RWPE1 (cell line): ENCODE measurements around the gene SPTBN1.
A peak's percentile ranks its signal among the peaks of the same experiment; 100 is the strongest.

ENCODE experiments used
- CTCF ChIA-PET: fragments of 350-600 bp; sonication (Branson Sonifier 250); formaldehyde crosslinking; extraction: SDS; loops from one replicate; lab custom pipeline; 2021; lab: Yijun Ruan, JAX
- POLR2A ChIA-PET: fragments of 400-600 bp; formaldehyde crosslinking; extraction: SDS; loops from one replicate; lab custom pipeline; 2020; ENCODE audit warnings: antibody characterized with exemption; ENCODE audit not compliant: low non-redundant PET; lab: Yijun Ruan, JAX
- DNase-seq: peaks from one replicate; pipeline ENCODE4 v3.0.0; 2012; ENCODE audit warnings: low spot score
- H3K27ac ChIP-seq: fragments of 450-650 bp; 2 replicates; pipeline ENCODE4 v1.5.1; 2017
- TF ChIP-seq, protein P1 (sequence below): fragments of 450-650 bp; conservative IDR thresholded peaks from 2 replicates; pipeline ENCODE4 v1.5.1; 2017; ENCODE audit warnings: low read depth, mild to moderate bottlenecking

SPTBN1 gene

DNA sequence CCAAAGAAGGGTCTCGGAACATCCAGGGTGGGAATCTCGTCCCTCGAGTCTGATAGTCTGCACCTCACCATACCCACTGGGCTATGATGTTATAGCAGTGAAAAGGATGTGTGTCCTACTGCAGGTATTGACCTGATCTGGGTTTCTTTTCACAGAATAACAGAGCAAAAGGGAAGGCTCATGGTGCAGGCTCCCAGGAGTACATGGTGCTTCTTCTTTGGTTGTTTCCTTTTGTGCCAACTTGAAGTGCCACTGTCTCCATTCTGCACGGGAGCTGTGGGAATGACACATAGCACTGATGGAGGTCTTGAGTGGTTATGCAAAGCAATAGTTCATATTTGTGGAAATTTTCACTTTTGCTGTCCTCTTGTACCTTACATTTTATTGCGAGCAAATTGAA is 195.2 kb downstream of the SPTBN1 start:
- POLR2A ChIA-PET = no interaction called here
- no peak overlapping the region for H3K27ac ChIP-seq
- CTCF ChIA-PET = interaction anchor here (0.9 kb wide), 1 partner anchor 53 kb away, joined by 3 read pairs; no protein-coding TSS in a partner anchor
- TF ChIP-seq, protein P1, sequence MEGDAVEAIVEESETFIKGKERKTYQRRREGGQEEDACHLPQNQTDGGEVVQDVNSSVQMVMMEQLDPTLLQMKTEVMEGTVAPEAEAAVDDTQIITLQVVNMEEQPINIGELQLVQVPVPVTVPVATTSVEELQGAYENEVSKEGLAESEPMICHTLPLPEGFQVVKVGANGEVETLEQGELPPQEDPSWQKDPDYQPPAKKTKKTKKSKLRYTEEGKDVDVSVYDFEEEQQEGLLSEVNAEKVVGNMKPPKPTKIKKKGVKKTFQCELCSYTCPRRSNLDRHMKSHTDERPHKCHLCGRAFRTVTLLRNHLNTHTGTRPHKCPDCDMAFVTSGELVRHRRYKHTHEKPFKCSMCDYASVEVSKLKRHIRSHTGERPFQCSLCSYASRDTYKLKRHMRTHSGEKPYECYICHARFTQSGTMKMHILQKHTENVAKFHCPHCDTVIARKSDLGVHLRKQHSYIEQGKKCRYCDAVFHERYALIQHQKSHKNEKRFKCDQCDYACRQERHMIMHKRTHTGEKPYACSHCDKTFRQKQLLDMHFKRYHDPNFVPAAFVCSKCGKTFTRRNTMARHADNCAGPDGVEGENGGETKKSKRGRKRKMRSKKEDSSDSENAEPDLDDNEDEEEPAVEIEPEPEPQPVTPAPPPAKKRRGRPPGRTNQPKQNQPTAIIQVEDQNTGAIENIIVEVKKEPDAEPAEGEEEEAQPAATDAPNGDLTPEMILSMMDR = no peak
- no peak for DNase-seq

DNA sequence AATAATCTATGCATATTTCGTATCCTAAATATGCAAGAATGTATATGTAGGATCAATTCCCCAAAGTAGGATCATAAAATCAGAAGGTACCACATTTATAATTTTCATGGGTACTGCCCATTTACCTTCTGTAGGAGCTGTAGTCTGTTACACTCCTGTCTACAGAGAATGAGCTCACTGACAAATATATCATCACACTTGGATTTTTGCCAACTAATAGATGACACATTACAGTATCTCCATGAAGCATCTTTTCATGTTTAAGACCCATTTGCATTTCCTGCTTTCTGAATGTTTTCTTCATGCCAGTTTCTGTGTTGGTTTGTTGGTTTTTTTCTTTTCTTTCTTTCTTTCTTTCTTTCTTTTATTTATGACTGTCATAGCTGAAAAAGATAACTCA is 196.4 kb downstream of the SPTBN1 start:
- TF ChIP-seq, protein P1 = no peak
- ChIA-PET CTCF (interaction anchor here (1.2 kb wide), 1 partner anchor 13 kb away, joined by 3 read pairs; no protein-coding TSS in a partner anchor), POLR2A (no interaction called here)
- DNase-seq = no peak
- H3K27ac ChIP-seq = no peak overlapping the region

DNA sequence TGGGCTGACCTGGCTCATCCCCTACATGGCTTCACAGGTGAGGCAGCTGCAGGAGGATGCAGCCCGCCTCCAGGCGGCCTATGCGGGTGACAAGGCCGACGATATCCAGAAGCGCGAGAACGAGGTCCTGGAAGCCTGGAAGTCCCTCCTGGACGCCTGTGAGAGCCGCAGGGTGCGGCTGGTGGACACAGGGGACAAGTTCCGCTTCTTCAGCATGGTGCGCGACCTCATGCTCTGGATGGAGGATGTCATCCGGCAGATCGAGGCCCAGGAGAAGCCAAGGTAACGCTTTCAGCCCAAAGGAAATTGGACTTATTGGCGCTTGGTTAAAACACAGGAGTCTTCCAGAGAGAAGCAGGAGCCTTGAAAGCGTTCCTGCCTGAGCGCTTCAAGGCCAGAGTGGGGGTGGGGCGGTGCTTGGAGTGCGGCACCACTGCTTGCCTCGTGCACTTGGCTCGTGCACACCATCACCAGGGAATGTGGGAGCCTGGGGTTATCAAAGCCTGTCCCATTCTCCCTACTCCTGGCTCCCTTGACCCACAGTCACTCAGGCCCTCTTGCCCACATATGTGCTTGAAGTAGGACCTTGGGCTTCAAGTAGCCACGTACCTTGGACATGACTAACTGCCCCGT is 197.6 kb downstream of the SPTBN1 start:
- TF ChIP-seq, protein P1 = no peak
- H3K27ac ChIP-seq = no peak overlapping the region
- CTCF ChIA-PET = interaction anchor here (1.2 kb wide), 1 partner anchor 12 kb away, joined by 3 read pairs; no protein-coding TSS in a partner anchor
- no peak for DNase-seq
- POLR2A ChIA-PET = no interaction called here

DNA sequence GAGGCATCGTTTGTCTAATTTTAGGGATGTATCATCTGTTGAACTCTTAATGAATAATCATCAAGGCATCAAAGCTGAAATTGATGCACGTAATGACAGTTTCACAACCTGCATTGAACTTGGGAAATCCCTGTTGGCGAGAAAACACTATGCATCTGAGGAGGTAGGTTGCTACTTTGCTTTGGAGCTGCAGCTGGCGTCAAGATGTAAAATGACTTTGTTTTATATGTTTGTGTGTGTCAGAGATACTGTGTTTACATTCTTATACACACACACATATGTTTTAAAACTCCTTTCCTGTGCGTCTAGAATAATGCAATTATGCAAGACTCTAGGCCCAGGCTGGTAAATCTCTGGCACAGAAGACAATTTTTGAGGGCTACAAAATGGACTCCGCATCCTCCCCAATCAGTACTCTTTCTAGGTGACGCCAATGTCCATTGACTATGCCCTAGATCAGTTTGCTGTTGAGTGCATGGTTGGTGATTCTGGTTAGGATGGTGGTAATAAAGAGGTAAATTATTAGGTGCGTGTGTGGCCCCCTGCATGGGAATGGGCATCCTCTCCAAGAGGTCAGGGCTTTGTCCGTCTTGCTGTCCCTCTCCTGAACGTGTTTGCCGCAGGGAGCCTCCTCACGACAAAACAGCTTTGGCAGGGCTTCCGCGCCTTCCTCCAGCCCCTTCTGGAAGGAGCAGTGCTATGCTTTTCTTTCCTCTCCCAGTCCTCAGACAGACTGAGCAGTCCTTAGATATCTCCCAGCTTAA is 199.1 kb downstream of the SPTBN1 start:
- no peak overlapping the region for H3K27ac ChIP-seq
- POLR2A ChIA-PET = no interaction called here
- TF ChIP-seq, protein P1 = no peak
- no peak for DNase-seq
- CTCF ChIA-PET = interaction anchor here (0.6 kb wide), 1 partner anchor 588 kb away, joined by 4 read pairs; no protein-coding TSS in a partner anchor

DNA sequence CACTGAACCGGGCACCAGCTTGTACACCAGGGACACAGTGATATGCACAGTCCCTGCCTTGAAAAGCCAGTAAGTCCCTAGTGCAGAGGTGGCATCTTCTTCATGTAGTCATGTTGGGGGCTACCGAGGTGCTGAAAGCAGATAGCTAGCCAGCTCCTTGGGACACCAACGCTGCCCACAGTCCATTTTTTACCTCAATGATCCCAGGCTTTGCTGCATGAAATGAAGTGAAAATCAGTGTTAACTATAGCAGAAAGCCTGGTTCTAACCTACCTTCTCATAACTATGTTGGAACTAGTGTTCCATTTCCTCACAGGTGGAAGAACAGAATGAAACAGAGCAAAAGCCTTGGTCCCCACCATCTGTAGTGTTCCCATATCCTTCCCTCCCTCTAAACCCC is 200.7 kb downstream of the SPTBN1 start:
- TF ChIP-seq, protein P1 = no peak
- ChIA-PET CTCF (interaction anchor here (0.5 to 3.1 kb wide), 6 partner anchors 14 to 590 kb away, joined by 3 to 10 read pairs (median 4); no protein-coding TSS in a partner anchor), POLR2A (no interaction called here)
- no peak overlapping the region for H3K27ac ChIP-seq
- DNase-seq = no peak

DNA sequence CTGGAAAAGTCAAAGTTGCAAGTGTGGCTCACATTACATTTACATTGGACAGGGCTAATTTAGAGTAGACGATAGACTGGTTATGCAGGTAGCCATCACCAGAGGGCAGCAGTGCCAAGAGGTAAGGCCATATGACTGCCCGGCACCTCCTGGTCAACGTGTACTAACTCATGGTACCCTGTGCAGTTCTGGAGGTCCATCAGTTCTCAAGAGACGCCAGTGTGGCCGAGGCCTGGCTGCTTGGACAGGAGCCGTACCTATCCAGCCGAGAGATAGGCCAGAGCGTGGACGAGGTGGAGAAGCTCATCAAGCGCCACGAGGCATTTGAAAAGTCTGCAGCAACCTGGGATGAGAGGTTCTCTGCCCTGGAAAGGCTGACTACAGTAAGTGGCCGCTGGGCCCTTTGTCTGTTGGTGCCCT is 201.5 kb downstream of the SPTBN1 start:
- peak overlapping the region; percentile 47 for H3K27ac ChIP-seq
- ChIA-PET POLR2A (no interaction called here), CTCF (interaction anchor here (0.6 to 3.1 kb wide), 6 partner anchors 29 to 708 kb away, joined by 3 to 10 read pairs (median 4); no protein-coding TSS in a partner anchor)
- DNase-seq = peak; percentile 44
- TF ChIP-seq, protein P1 = peak; percentile 55
